Neural cell (in vitro differentiated cells): ENCODE measurements around the gene CEACAM19. TPM values are rescaled to one million over a fixed set of nuclear protein-coding genes. Genes with fewer than 3 reads are reported as not detected.

Source experiments
- H2AFZ ChIP-seq: fragments of 200-600, 300-800 bp; sonication (generic), shearing (Covaris generic); 2 replicates; pipeline ENCODE4 v1.6.0; 2014; ENCODE audit warnings: low read depth, mild to moderate bottlenecking, antibody characterized with exemption, low read length, moderate library complexity
- H3F3A ChIP-seq: fragments of 200-600 bp; shearing (Covaris generic); 2 replicates; pipeline ENCODE4 v1.6.1; 2016; ENCODE audit warnings: mild to moderate bottlenecking, moderate library complexity, mixed read lengths, antibody characterized with exemption, low read length; ENCODE audit not compliant: insufficient read depth, poor library complexity, severe bottlenecking
- H3K27ac ChIP-seq: fragments of 200-600, 300-800 bp; sonication (generic), shearing (Covaris generic); 2 replicates; pipeline ENCODE4 v1.5.1; 2014; ENCODE audit warnings: mild to moderate bottlenecking, low read length, moderate library complexity
- H3K27me3 ChIP-seq: fragments of 300-800, 200-600 bp; sonication (generic), shearing (Covaris generic); 2 replicates; pipeline ENCODE4 v1.6.0; 2014; ENCODE audit warnings: mild to moderate bottlenecking, low read depth, low read length, moderate library complexity; ENCODE audit not compliant: insufficient read depth
- H3K36me3 ChIP-seq: fragments of 300-800, 200-600 bp; sonication (generic), shearing (Covaris generic); 2 replicates; pipeline ENCODE4 v1.5.1; 2014; ENCODE audit warnings: mild to moderate bottlenecking, antibody characterized with exemption, low read length, moderate library complexity; ENCODE audit not compliant: insufficient read depth
- H3K4me2 ChIP-seq: fragments of 300-800, 200-600 bp; sonication (generic), shearing (Covaris generic); 2 replicates; pipeline ENCODE4 v1.6.0; 2014; ENCODE audit warnings: mild to moderate bottlenecking, low read length
- H3K4me3 ChIP-seq: fragments of 300-800, 200-600 bp; sonication (generic), shearing (Covaris generic); 2 replicates; pipeline ENCODE4 v1.5.1; 2014; ENCODE audit warnings: mild to moderate bottlenecking, low read length, moderate library complexity
- H3K79me2 ChIP-seq: fragments of 200-600 bp; shearing (Covaris generic); replicated peaks from 2 replicates; pipeline ENCODE4 v1.6.0; 2014; ENCODE audit warnings: mild to moderate bottlenecking, low read length, moderate library complexity; ENCODE audit not compliant: insufficient read depth
- H3K9ac ChIP-seq: fragments of 300-800, 200-600 bp; sonication (generic), shearing (Covaris generic); 2 replicates; pipeline ENCODE4 v1.6.1; 2016; ENCODE audit warnings: mild to moderate bottlenecking, low read length, mixed read lengths
- H3K9me2 ChIP-seq: fragments of 200-600 bp; shearing (Covaris generic); 2 replicates; pipeline ENCODE4 v1.6.1; 2016; ENCODE audit warnings: mild to moderate bottlenecking, low read length, mixed read lengths; ENCODE audit not compliant: insufficient read depth
- H3K9me3 ChIP-seq: fragments of 200-600, 300-800 bp; sonication (generic), shearing (Covaris generic); 2 replicates; pipeline ENCODE4 v1.6.1; 2016; ENCODE audit warnings: mild to moderate bottlenecking, mixed run types, low read length, moderate library complexity, mixed read lengths
- H4K20me1 ChIP-seq: fragments of 200-600 bp; shearing (Covaris generic); 2 replicates; pipeline ENCODE4 v1.6.1; 2016; ENCODE audit warnings: mild to moderate bottlenecking, mixed run types; ENCODE audit not compliant: insufficient read depth
- EP300 ChIP-seq: fragments of 450-650 bp; conservative IDR thresholded peaks from 2 replicates; pipeline ENCODE4 v1.6.1; 2014; ENCODE audit warnings: antibody characterized with exemption, mild to moderate bottlenecking, moderate library complexity; ENCODE audit not compliant: poor library complexity, severe bottlenecking
- EZH2 ChIP-seq: fragments of 200-600, 300-800 bp; shearing (Covaris generic), sonication (generic); IDR thresholded peaks from 2 replicates; pipeline ENCODE4 v1.6.1; 2014; ENCODE audit warnings: antibody characterized with exemption, low read length, borderline replicate concordance, mild to moderate bottlenecking; ENCODE audit not compliant: insufficient read depth, poor library complexity, severe bottlenecking
- MXI1 ChIP-seq: fragments of 450-650 bp; conservative IDR thresholded peaks from 2 replicates; pipeline ENCODE4 v1.6.1; 2014; ENCODE audit warnings: antibody characterized with exemption, mild to moderate bottlenecking; ENCODE audit not compliant: poor library complexity, severe bottlenecking
- POLR2AphosphoS5 ChIP-seq: IDR thresholded peaks from 2 replicates; pipeline ENCODE4 v1.6.1; 2012
- RAD21 ChIP-seq: fragments of 450-650 bp; conservative IDR thresholded peaks from 2 replicates; pipeline ENCODE4 v1.6.1; 2014; ENCODE audit warnings: antibody characterized with exemption, mild to moderate bottlenecking, moderate library complexity
- REST ChIP-seq: IDR thresholded peaks from 2 replicates; pipeline ENCODE4 v1.6.1; 2012; ENCODE audit warnings: borderline replicate concordance
- SMC3 ChIP-seq: fragments of 450-650 bp; conservative IDR thresholded peaks from 2 replicates; pipeline ENCODE4 v1.6.1; 2014; ENCODE audit warnings: antibody characterized with exemption, mild to moderate bottlenecking, moderate library complexity; ENCODE audit not compliant: poor library complexity
- TAF1 ChIP-seq: IDR thresholded peaks from 2 replicates; pipeline ENCODE4 v1.6.1; 2012; ENCODE audit warnings: low read depth
- polyA plus RNA-seq: library from polyadenylated mRNA; depleted of rRNA; stranded (reverse); fragments of >200 nt; gene quantifications from 2 replicates; pipeline ENCODE4 v1.2.3, GENCODE V29; 2014
- TF ChIP-seq, protein P1 (sequence below): fragments of 450-650 bp; IDR thresholded peaks from 2 replicates; pipeline ENCODE4 v1.5.1; 2014; ENCODE audit warnings: antibody characterized with exemption, mild to moderate bottlenecking, moderate library complexity; ENCODE audit not compliant: poor library complexity, severe bottlenecking

The CEACAM19 gene
- polyA plus RNA-seq, 1 donor from 2014 or later = 1.9 TPM

GRCh38 chr19:44725684-44726083 lies 54.4 kb downstream of the CEACAM19 start:
- Histone ChIP-seq H3K36me3 (no peaks in the 10 kb centered on the region), H3F3A (no peaks in the 10 kb centered on the region), H3K27ac (no peak overlapping the region), H3K4me3 (no peak overlapping the region), H3K4me2 (no peak overlapping the region), H2AFZ (no peak overlapping the region), H4K20me1 (no peaks in the 10 kb centered on the region), H3K9me2 (no peaks in the 10 kb centered on the region), H3K9ac (no peak overlapping the region), H3K27me3 (no peaks in the 10 kb centered on the region), H3K9me3 (no peaks in the 10 kb centered on the region), H3K79me2 (no peaks in the 10 kb centered on the region)
- TF ChIP-seq TAF1 = no peak
- no peak for TF ChIP-seq MXI1
- no peak for TF ChIP-seq EZH2
- TF ChIP-seq RAD21 = no peak

DNA sequence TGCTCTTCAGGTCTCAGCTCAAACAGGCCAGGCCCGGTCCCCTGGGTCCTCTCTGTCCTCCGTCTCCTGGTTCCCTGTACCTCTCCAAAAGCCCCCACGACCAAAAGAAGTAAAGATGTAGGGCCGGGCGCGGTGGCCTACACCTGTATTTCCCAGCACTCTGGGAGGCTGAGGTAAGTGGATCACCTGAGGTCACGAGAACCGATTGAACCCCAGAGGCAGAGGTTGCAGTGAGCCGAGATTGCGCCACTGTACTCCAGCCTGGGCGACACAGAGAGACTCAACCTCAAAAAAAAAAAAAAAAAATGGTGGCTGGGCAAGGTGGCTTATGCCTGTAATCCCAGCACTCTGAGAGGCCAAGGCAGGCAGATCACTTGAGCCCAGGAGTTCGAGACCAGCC lies 55.2 kb downstream of the CEACAM19 start:
- no peaks in the 10 kb centered on the region for H3K9me3 ChIP-seq
- no peaks in the 10 kb centered on the region for H3K9me2 ChIP-seq
- no peak overlapping the region for H3K27ac ChIP-seq
- no peaks in the 10 kb centered on the region for H3F3A ChIP-seq
- no peaks in the 10 kb centered on the region for H3K27me3 ChIP-seq
- no peak overlapping the region for H2AFZ ChIP-seq
- no peak for TF ChIP-seq REST
- no peak for TF ChIP-seq MXI1
- no peak for TF ChIP-seq EP300
- no peak overlapping the region for H3K9ac ChIP-seq
- H3K4me2 ChIP-seq = no peak overlapping the region
- H3K79me2 ChIP-seq = no peaks in the 10 kb centered on the region
- no peaks in the 10 kb centered on the region for H3K36me3 ChIP-seq
- H4K20me1 ChIP-seq = no peaks in the 10 kb centered on the region
- no peak overlapping the region for H3K4me3 ChIP-seq

GRCh38 chr19:44728178-44728577 lies 56.9 kb downstream of the CEACAM19 start:
- Histone ChIP-seq H3K4me3 (no peak overlapping the region), H3K36me3 (no peaks in the 10 kb centered on the region), H3K9me2 (no peaks in the 10 kb centered on the region), H3K79me2 (no peaks in the 10 kb centered on the region), H3F3A (no peaks in the 10 kb centered on the region), H4K20me1 (no peaks in the 10 kb centered on the region), H3K9me3 (no peaks in the 10 kb centered on the region), H3K4me2 (no peak overlapping the region), H3K27me3 (no peaks in the 10 kb centered on the region), H3K9ac (no peak overlapping the region), H3K27ac (no peak overlapping the region), H2AFZ (no peak overlapping the region)
- TF ChIP-seq REST (no peak), SMC3 (no peak), EZH2 (no peak), TAF1 (no peak), EP300 (no peak), RAD21 (no peak), POLR2AphosphoS5 (no peak), MXI1 (no peak)
- TF ChIP-seq, protein P1, sequence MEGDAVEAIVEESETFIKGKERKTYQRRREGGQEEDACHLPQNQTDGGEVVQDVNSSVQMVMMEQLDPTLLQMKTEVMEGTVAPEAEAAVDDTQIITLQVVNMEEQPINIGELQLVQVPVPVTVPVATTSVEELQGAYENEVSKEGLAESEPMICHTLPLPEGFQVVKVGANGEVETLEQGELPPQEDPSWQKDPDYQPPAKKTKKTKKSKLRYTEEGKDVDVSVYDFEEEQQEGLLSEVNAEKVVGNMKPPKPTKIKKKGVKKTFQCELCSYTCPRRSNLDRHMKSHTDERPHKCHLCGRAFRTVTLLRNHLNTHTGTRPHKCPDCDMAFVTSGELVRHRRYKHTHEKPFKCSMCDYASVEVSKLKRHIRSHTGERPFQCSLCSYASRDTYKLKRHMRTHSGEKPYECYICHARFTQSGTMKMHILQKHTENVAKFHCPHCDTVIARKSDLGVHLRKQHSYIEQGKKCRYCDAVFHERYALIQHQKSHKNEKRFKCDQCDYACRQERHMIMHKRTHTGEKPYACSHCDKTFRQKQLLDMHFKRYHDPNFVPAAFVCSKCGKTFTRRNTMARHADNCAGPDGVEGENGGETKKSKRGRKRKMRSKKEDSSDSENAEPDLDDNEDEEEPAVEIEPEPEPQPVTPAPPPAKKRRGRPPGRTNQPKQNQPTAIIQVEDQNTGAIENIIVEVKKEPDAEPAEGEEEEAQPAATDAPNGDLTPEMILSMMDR = no peak
